ENCODE data around the gene COL18A1.
"Not testable (repeated sequence)": the region's sequence is repeated elsewhere in the genome, so short reads cannot be mapped to it uniquely, and the experiment has no call there.

COL18A1 gene

DNA sequence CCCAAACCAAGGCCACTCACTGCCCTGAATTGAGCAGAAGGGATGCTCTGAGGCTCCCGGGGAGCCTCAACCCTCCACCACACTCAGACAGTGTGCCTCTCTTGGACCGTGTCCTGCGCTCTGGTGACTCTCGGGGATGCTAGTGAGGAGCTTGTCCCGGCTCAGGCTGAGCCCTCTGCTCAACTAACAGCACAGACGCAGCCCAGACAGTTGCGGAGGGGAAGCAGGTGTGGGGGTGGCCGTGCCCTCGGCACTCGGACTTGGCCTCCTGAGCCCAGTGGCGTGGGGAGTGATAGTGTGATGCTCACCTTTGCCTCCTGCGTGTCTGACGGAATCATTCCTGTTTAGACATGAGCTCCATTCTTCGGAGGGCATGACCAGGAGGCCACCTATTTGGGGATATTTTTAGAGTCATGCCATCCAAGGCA lies 152.7 kb downstream of the COL18A1 start:
- DNase-seq (ENCODE audit: low read depth in 2 of 2) = no peak

- DNase-seq (ENCODE audit: low read depth in 2 of 2) = no peak
Observed at GRCh38 chr21:45558044-45558721, 153.2 kb downstream of the COL18A1 start.

GRCh38 chr21:45559216-45560105 lies 154.5 kb downstream of the COL18A1 start:
- no peak for DNase-seq (ENCODE audit: low read depth in 2 of 2)

- no peak for DNase-seq (ENCODE audit: low read depth in 2 of 2)
Observed at GRCh38 chr21:45560106-45561021, 155.4 kb downstream of the COL18A1 start.

DNA sequence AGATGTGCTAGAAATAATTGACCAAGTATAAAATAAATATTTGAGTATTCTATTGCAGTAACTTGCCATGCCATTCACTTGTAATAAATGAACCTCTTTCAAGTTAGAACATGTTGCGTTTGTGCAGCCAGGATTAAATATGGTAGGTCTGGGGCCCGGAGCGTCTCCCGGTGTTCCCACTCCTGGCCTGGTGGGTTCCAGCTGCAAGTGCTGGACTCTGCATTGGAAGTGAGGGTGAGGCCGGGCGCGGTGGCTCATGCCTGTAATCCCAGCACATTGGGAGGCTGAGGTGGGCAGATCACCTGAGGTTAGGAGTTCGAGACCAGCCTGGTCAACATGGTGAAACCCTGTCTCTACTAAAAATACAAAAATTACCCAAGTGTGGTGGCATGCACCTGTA lies 156.3 kb downstream of the COL18A1 start:
- not testable (repeated sequence) for DNase-seq (ENCODE audit: low read depth in 2 of 2)

DNA sequence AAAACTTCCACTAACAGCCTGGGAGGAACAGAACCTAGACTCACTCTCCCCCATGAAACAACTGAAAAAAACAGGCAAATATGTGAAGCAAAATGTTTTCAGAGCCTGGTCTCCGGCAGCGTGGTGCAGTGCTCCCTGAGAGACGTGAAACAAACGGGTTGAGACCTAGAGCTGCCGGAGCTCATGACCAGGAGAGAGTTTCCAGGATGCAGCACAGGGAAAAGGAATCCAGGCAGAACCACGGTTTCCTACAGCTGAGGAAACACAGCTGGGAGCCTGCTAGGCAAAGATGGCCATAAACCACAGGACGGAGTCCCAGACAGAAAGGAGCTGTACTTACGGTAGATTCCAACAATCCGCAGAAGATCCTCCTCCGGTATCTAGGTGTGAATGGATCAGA lies 157.4 kb downstream of the COL18A1 start:
- no peak for DNase-seq (ENCODE audit: low read depth in 2 of 2)

DNA sequence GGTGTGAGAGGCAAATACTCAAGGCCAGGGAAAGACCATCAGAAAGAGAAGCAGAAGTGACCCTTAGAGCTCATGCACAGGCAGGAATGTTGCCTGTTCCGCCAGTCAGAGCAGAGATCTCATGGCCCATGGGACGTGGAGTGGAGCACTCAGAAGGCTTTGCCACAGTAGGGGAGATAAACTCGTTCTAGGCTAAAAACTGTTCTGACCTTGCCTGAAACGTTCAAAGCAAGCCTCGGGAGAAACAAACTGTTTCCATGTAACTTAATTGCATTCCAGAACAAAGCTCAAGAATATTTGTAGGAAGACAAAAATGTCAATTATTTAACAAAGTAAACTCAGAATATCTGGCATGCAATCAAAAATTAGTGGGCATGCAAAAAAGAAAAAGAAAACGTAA lies 158.0 kb downstream of the COL18A1 start:
- DNase-seq (ENCODE audit: low read depth in 2 of 2) = no peak
